ENCODE measurements around the gene ITGB4. TPM values are rescaled to one million over a fixed set of nuclear protein-coding genes. Genes with fewer than 3 reads are reported as not detected.

ITGB4 gene
- total RNA-seq: 1 to 10 TPM in 1 of 2 experiments, under 1 TPM in 1; 0.67 to 1.1 TPM

GRCh38 chr17:75720656-75721462 lies at the start of gene ITGB4:
Gene ITGB4 (plus strand): TSS chr17:75721459. CDS start chr17:75724704, 3,245 bp downstream.
- H3K4me1 Mint-ChIP-seq (ENCODE audit: low read depth): peaks cover 3% of the 10 kb centered on the region
- peak within 1 kb of the TSS; percentile 69 for H3K4me3 Mint-ChIP-seq
- CTCF ChIA-PET: interaction anchor here (0.9 to 2.3 kb wide), 6 partner anchors 17 to 87 kb away, joined by 3 to 7 read pairs (median 6); partner anchors contain the start of gene SMIM5
- POLR2A ChIA-PET: interaction anchor here (0.6 kb wide), 1 partner anchor 11 kb away, joined by 3 read pairs; no protein-coding TSS in a partner anchor
- H3K9me3 Mint-ChIP-seq: no peaks in the 10 kb centered on the region
- no peaks in the 10 kb centered on the region for H3K36me3 Mint-ChIP-seq
- intact Hi-C loops (cut with micrococcal nuclease): no loop called here
- peak; percentile 64 for DNase-seq
- H3K27me3 Mint-ChIP-seq: peaks cover 11% of the 10 kb centered on the region
- no peak within 1 kb of the TSS for H3K27ac Mint-ChIP-seq

GRCh38 chr17:75672011-75672410 lies 49.2 kb upstream of the ITGB4 start:
- Mint-ChIP-seq H3K4me3 (no peak overlapping the region), H3K9me3 (no peaks in the 10 kb centered on the region), H3K4me1 (ENCODE audit: low read depth) (peaks cover 23% of the 10 kb centered on the region), H3K27ac (no peak overlapping the region), H3K36me3 (peaks cover 25% of the 10 kb centered on the region), H3K27me3 (no peaks in the 10 kb centered on the region)
- CTCF ChIA-PET: interaction anchor here (1.2 to 11.4 kb wide), 4 partner anchors 12 to 76 kb away, joined by 3 to 151 read pairs (median 10); partner anchors contain the start of gene SMIM5
- POLR2A ChIA-PET: no interaction called here
- intact Hi-C loops (cut with micrococcal nuclease): no loop called here
- DNase-seq: no peak

GRCh38 chr17:75673487-75673886 lies 47.8 kb upstream of the ITGB4 start:
- no peak overlapping the region for H3K4me3 Mint-ChIP-seq
- no peaks in the 10 kb centered on the region for H3K9me3 Mint-ChIP-seq
- H3K4me1 Mint-ChIP-seq (ENCODE audit: low read depth): peaks cover 26% of the 10 kb centered on the region
- CTCF ChIA-PET: interaction anchor here (1.0 to 11.4 kb wide), 8 partner anchors 16 to 110 kb away, joined by 3 to 151 read pairs (median 4); partner anchors contain the start of gene ITGB4
- no peaks in the 10 kb centered on the region for H3K27me3 Mint-ChIP-seq
- no peak overlapping the region for H3K27ac Mint-ChIP-seq
- peaks cover 22% of the 10 kb centered on the region for H3K36me3 Mint-ChIP-seq
- no peak for DNase-seq
- intact Hi-C loops (cut with micrococcal nuclease): no loop called here
- POLR2A ChIA-PET: no interaction called here

- H3K9me3 Mint-ChIP-seq: no peaks in the 10 kb centered on the region
- H3K36me3 Mint-ChIP-seq: peaks cover 9% of the 10 kb centered on the region
- H3K4me1 Mint-ChIP-seq (ENCODE audit: low read depth): peaks cover 9% of the 10 kb centered on the region
- intact Hi-C loops (cut with micrococcal nuclease): no loop called here
- no peak for DNase-seq
- ChIA-PET POLR2A (no interaction called here), CTCF (interaction anchor here (0.8 to 11.4 kb wide), 4 partner anchors 24 to 77 kb away, joined by 3 to 151 read pairs (median 14); no protein-coding TSS in a partner anchor)
- no peak overlapping the region for H3K4me3 Mint-ChIP-seq
- H3K27ac Mint-ChIP-seq: no peak overlapping the region
- H3K27me3 Mint-ChIP-seq: no peaks in the 10 kb centered on the region
These were observed 44.8 kb upstream of the ITGB4 start for GRCh38 chr17:75676461-75676860.

- intact Hi-C loops (cut with micrococcal nuclease): no loop called here
- Mint-ChIP-seq H3K9me3 (no peaks in the 10 kb centered on the region), H3K27me3 (no peaks in the 10 kb centered on the region), H3K27ac (no peak overlapping the region), H3K36me3 (peaks cover 5% of the 10 kb centered on the region), H3K4me1 (ENCODE audit: low read depth) (peaks cover 20% of the 10 kb centered on the region), H3K4me3 (no peak overlapping the region)
- ChIA-PET CTCF (interaction anchor here (3.1 to 11.4 kb wide), 2 partner anchors 46 to 68 kb away, joined by 11 to 151 read pairs; partner anchors contain the start of gene SMIM5), POLR2A (no interaction called here)
- no peak for DNase-seq
These were observed 41.5 kb upstream of the ITGB4 start for GRCh38 chr17:75679706-75680211.

- no peak for DNase-seq
- Mint-ChIP-seq H3K4me3 (no peak overlapping the region), H3K4me1 (ENCODE audit: low read depth) (peaks cover 24% of the 10 kb centered on the region), H3K36me3 (peaks cover 5% of the 10 kb centered on the region), H3K27ac (no peak overlapping the region), H3K27me3 (no peaks in the 10 kb centered on the region), H3K9me3 (no peaks in the 10 kb centered on the region)
- POLR2A ChIA-PET: no interaction called here
- intact Hi-C loops (cut with micrococcal nuclease): no loop called here
- CTCF ChIA-PET: interaction anchor here (3.1 to 11.4 kb wide), 2 partner anchors 47 to 67 kb away, joined by 11 to 151 read pairs; partner anchors contain the start of gene SMIM5
These were observed 40.8 kb upstream of the ITGB4 start for GRCh38 chr17:75680431-75680830.

- Mint-ChIP-seq H3K27ac (no peak overlapping the region), H3K4me1 (ENCODE audit: low read depth) (peaks cover 30% of the 10 kb centered on the region), H3K36me3 (peaks cover 3% of the 10 kb centered on the region), H3K27me3 (no peaks in the 10 kb centered on the region), H3K4me3 (no peak overlapping the region), H3K9me3 (no peaks in the 10 kb centered on the region)
- ChIA-PET POLR2A (no interaction called here), CTCF (interaction anchor here (0.7 to 11.4 kb wide), 4 partner anchors 32 to 72 kb away, joined by 3 to 151 read pairs (median 8); partner anchors contain the start of gene SMIM5)
- intact Hi-C loops (cut with micrococcal nuclease): no loop called here
- no peak for DNase-seq
These were observed 40.0 kb upstream of the ITGB4 start for GRCh38 chr17:75681289-75681688.

- DNase-seq: no peak
- peak overlapping the region; percentile 33 for H3K27ac Mint-ChIP-seq
- intact Hi-C loops (cut with micrococcal nuclease): no loop called here
- H3K4me3 Mint-ChIP-seq: no peak overlapping the region
- no peaks in the 10 kb centered on the region for H3K9me3 Mint-ChIP-seq
- peaks cover 41% of the 10 kb centered on the region for H3K4me1 Mint-ChIP-seq (ENCODE audit: low read depth)
- H3K27me3 Mint-ChIP-seq: no peaks in the 10 kb centered on the region
- ChIA-PET CTCF (interaction anchor here (1.4 to 2.9 kb wide), 4 partner anchors 12 to 70 kb away, joined by 4 to 16 read pairs (median 6); no protein-coding TSS in a partner anchor), POLR2A (no interaction called here)
- peaks cover 3% of the 10 kb centered on the region for H3K36me3 Mint-ChIP-seq
These were observed 37.7 kb upstream of the ITGB4 start for GRCh38 chr17:75683583-75683982.

- DNase-seq: no peak
- ChIA-PET POLR2A (no interaction called here), CTCF (interaction anchor here (1.4 to 2.9 kb wide), 4 partner anchors 13 to 69 kb away, joined by 4 to 16 read pairs (median 6); no protein-coding TSS in a partner anchor)
- Mint-ChIP-seq H3K27ac (no peak overlapping the region), H3K36me3 (peaks cover 3% of the 10 kb centered on the region), H3K4me3 (no peak overlapping the region), H3K4me1 (ENCODE audit: low read depth) (peaks cover 48% of the 10 kb centered on the region), H3K27me3 (no peaks in the 10 kb centered on the region), H3K9me3 (no peaks in the 10 kb centered on the region)
- intact Hi-C loops (cut with micrococcal nuclease): no loop called here
These were observed 37.0 kb upstream of the ITGB4 start for GRCh38 chr17:75684249-75684648.

- Mint-ChIP-seq H3K4me1 (ENCODE audit: low read depth) (peaks cover 54% of the 10 kb centered on the region), H3K4me3 (no peak overlapping the region), H3K27me3 (no peaks in the 10 kb centered on the region), H3K36me3 (peaks cover 3% of the 10 kb centered on the region), H3K27ac (no peak overlapping the region), H3K9me3 (no peaks in the 10 kb centered on the region)
- POLR2A ChIA-PET: no interaction called here
- no peak for DNase-seq
- intact Hi-C loops (cut with micrococcal nuclease): no loop called here
- CTCF ChIA-PET: interaction anchor here (1.4 to 5.0 kb wide), 3 partner anchors 63 to 69 kb away, joined by 5 to 31 read pairs (median 7); no protein-coding TSS in a partner anchor
These were observed 36.3 kb upstream of the ITGB4 start for GRCh38 chr17:75684924-75685323.

GRCh38 chr17:75685499-75685898 lies 35.8 kb upstream of the ITGB4 start:
- Mint-ChIP-seq H3K27ac (no peak overlapping the region), H3K4me1 (ENCODE audit: low read depth) (peaks cover 59% of the 10 kb centered on the region), H3K36me3 (peaks cover 3% of the 10 kb centered on the region), H3K27me3 (no peaks in the 10 kb centered on the region), H3K9me3 (no peaks in the 10 kb centered on the region), H3K4me3 (no peak overlapping the region)
- POLR2A ChIA-PET: no interaction called here
- intact Hi-C loops (cut with micrococcal nuclease): no loop called here
- DNase-seq: no peak
- CTCF ChIA-PET: interaction anchor here (1.4 to 5.0 kb wide), 2 partner anchors 63 to 68 kb away, joined by 5 to 31 read pairs; no protein-coding TSS in a partner anchor

GRCh38 chr17:75688209-75688825 lies 32.9 kb upstream of the ITGB4 start:
- Mint-ChIP-seq H3K27me3 (no peaks in the 10 kb centered on the region), H3K27ac (peak overlapping the region; percentile 78), H3K9me3 (no peaks in the 10 kb centered on the region), H3K4me3 (no peak overlapping the region), H3K4me1 (ENCODE audit: low read depth) (peaks cover 75% of the 10 kb centered on the region), H3K36me3 (peaks cover 10% of the 10 kb centered on the region)
- intact Hi-C loops (cut with micrococcal nuclease): loop anchor here (2.0 kb wide), 1 partner anchor 14 kb away; no protein-coding TSS in a partner anchor
- CTCF ChIA-PET: interaction anchor here (0.7 to 5.0 kb wide), 4 partner anchors 55 to 65 kb away, joined by 3 to 31 read pairs (median 4); partner anchors contain the start of gene SMIM5
- DNase-seq: peak; percentile 27
- POLR2A ChIA-PET: no interaction called here

Data from activated CD4-positive, alpha-beta memory T cell treated with anti-CD3 and anti-CD28 coated beads for 36 hours (primary cell).